NB4 (cell line): ENCODE measurements around the gene ATP12A.

Experiments
- MYC ChIP-seq: IDR thresholded peaks from 2 replicates; pipeline ENCODE4 v1.6.1; 2011; ENCODE audit warnings: low read depth, low read length
- TF ChIP-seq, protein P1 (sequence below): IDR thresholded peaks from one replicate; pipeline ENCODE4 v1.5.1; 2012; ENCODE audit warnings: low read depth, low read length

DNA sequence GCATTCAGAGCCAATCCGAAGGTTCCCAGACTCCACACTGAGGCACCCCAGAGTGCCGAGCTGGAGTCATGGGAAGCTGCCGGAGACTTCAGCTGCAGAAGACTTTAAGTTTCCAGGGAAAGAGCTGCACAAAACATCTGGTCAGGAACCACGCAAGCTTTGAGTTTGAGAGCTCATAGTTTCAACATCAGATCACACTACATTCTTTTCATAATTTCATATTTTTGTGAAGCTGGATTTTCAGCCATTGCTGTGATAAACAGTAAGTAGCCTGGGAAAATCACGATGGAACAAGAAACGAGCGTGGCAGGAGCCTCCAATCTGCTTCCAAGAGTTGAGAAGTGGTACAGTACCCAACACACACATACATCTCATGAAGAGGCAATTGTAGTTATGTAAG lies 25.5 kb upstream of the ATP12A start:
- TF ChIP-seq, protein P1, sequence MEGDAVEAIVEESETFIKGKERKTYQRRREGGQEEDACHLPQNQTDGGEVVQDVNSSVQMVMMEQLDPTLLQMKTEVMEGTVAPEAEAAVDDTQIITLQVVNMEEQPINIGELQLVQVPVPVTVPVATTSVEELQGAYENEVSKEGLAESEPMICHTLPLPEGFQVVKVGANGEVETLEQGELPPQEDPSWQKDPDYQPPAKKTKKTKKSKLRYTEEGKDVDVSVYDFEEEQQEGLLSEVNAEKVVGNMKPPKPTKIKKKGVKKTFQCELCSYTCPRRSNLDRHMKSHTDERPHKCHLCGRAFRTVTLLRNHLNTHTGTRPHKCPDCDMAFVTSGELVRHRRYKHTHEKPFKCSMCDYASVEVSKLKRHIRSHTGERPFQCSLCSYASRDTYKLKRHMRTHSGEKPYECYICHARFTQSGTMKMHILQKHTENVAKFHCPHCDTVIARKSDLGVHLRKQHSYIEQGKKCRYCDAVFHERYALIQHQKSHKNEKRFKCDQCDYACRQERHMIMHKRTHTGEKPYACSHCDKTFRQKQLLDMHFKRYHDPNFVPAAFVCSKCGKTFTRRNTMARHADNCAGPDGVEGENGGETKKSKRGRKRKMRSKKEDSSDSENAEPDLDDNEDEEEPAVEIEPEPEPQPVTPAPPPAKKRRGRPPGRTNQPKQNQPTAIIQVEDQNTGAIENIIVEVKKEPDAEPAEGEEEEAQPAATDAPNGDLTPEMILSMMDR, result no peak
- no peak for TF ChIP-seq MYC
